T-helper 17 cell (primary cell): ENCODE measurements around the gene TMED9. TPM values are rescaled to one million over a fixed set of nuclear protein-coding genes. Genes with fewer than 3 reads are reported as not detected.
A peak's percentile ranks its signal among the peaks of the same experiment; 100 is the strongest.
"Not testable (repeated sequence)": the region's sequence is repeated elsewhere in the genome, so short reads cannot be mapped to it uniquely, and the experiment has no call there.

ENCODE experiments used
- ATAC-seq: fragments of 150-1000 bp; cut with Tn5 transposase; 2 replicates; pipeline ENCODE4 v1.10.0; 2021; ENCODE audit warnings: mild to moderate bottlenecking, moderate library complexity
- DNase-seq, 3 donors: peaks; one replicate each; pipeline versions ENCODE4 v3.0.0 to v3.0.0-alpha.2; 2020 to 2021
- H3K9me3 ChIP-seq: one replicate; pipeline ENCODE4 v1.7.0; 2013; ENCODE audit warnings: low read length, mild to moderate bottlenecking; ENCODE audit not compliant: control insufficient read depth, poor library complexity, severe bottlenecking
- H3K27ac Mint-ChIP-seq: one replicate; pipeline ENCODE4 v1.8.0; 2022; ENCODE audit warnings: mild to moderate bottlenecking, moderate library complexity, mixed read lengths
- H3K27me3 Mint-ChIP-seq: one replicate; pipeline ENCODE4 v1.8.0; 2022; ENCODE audit warnings: mixed read lengths
- H3K36me3 Mint-ChIP-seq: one replicate; pipeline ENCODE4 v1.8.0; 2022; ENCODE audit warnings: low read depth, mixed read lengths
- H3K4me1 Mint-ChIP-seq: one replicate; pipeline ENCODE4 v1.8.0; 2022; ENCODE audit warnings: mild to moderate bottlenecking, mixed read lengths
- H3K4me3 Mint-ChIP-seq: one replicate; pipeline ENCODE4 v1.8.0; 2022; ENCODE audit warnings: mild to moderate bottlenecking, moderate library complexity, mixed read lengths
- total RNA-seq, 4 donors: library from RNA in 2 of 4; stranded (reverse) in 2 of 4; gene quantifications; one replicate each; pipeline ENCODE4 v1.2.3 and lab custom pipeline; 2022 to 2026

The TMED9 gene
- total RNA-seq, 2 donors from 2014 or later: 63.3 to 69.6 TPM

- Mint-ChIP-seq H3K4me3 (no peak overlapping the region), H3K4me1 (peaks cover 28% of the 10 kb centered on the region), H3K36me3 (no peaks in the 10 kb centered on the region), H3K27ac (no peak overlapping the region), H3K27me3 (no peaks in the 10 kb centered on the region)
- no peaks in the 10 kb centered on the region for H3K9me3 ChIP-seq
- ATAC-seq: no peak
- DNase-seq: no peak
Observed at GRCh38 chr5:177557041-177557647, 34.9 kb upstream of the TMED9 start.

- H3K27ac Mint-ChIP-seq: no peak overlapping the region
- H3K27me3 Mint-ChIP-seq: no peaks in the 10 kb centered on the region
- no peaks in the 10 kb centered on the region for H3K36me3 Mint-ChIP-seq
- H3K4me3 Mint-ChIP-seq: no peak overlapping the region
- no peak for DNase-seq
- H3K9me3 ChIP-seq: no peaks in the 10 kb centered on the region
- peaks cover 22% of the 10 kb centered on the region for H3K4me1 Mint-ChIP-seq
- no peak for ATAC-seq
Observed at GRCh38 chr5:177557796-177558195, 34.2 kb upstream of the TMED9 start.

GRCh38 chr5:177559446-177559941, 32.5 kb upstream of the TMED9 start:
- H3K36me3 Mint-ChIP-seq, H3K27ac Mint-ChIP-seq, H3K9me3 ChIP-seq, ATAC-seq, H3K4me3 Mint-ChIP-seq, H3K27me3 Mint-ChIP-seq, DNase-seq: not testable (repeated sequence)
- peaks cover 13% of the 10 kb centered on the region for H3K4me1 Mint-ChIP-seq

- H3K27ac Mint-ChIP-seq: no peak overlapping the region
- H3K36me3 Mint-ChIP-seq: no peaks in the 10 kb centered on the region
- H3K27me3 Mint-ChIP-seq: peaks cover 12% of the 10 kb centered on the region
- no peak for DNase-seq
- no peak for ATAC-seq
- H3K4me3 Mint-ChIP-seq: no peak overlapping the region
- H3K9me3 ChIP-seq: no peaks in the 10 kb centered on the region
- H3K4me1 Mint-ChIP-seq: peaks cover 4% of the 10 kb centered on the region
Observed at GRCh38 chr5:177565046-177565445, 27.0 kb upstream of the TMED9 start.

- no peaks in the 10 kb centered on the region for H3K36me3 Mint-ChIP-seq
- ATAC-seq (no peak), DNase-seq (no peak)
- peaks cover 12% of the 10 kb centered on the region for H3K27me3 Mint-ChIP-seq
- H3K4me1 Mint-ChIP-seq: peaks cover 4% of the 10 kb centered on the region
- no peak overlapping the region for H3K4me3 Mint-ChIP-seq
- no peak overlapping the region for H3K27ac Mint-ChIP-seq
- no peaks in the 10 kb centered on the region for H3K9me3 ChIP-seq
Observed at GRCh38 chr5:177568326-177568725, 23.7 kb upstream of the TMED9 start.

GRCh38 chr5:177569894-177570293, 22.1 kb upstream of the TMED9 start:
- H3K4me3 Mint-ChIP-seq: no peak overlapping the region
- DNase-seq: no peak
- no peak overlapping the region for H3K27ac Mint-ChIP-seq
- H3K36me3 Mint-ChIP-seq: no peaks in the 10 kb centered on the region
- peaks cover 14% of the 10 kb centered on the region for H3K27me3 Mint-ChIP-seq
- H3K9me3 ChIP-seq: no peaks in the 10 kb centered on the region
- no peak for ATAC-seq
- H3K4me1 Mint-ChIP-seq: peaks cover 4% of the 10 kb centered on the region

GRCh38 chr5:177575488-177575887, 16.5 kb upstream of the TMED9 start:
- Mint-ChIP-seq H3K27me3 (peaks cover 4% of the 10 kb centered on the region), H3K27ac (no peak overlapping the region), H3K4me3 (no peak overlapping the region), H3K36me3 (no peaks in the 10 kb centered on the region), H3K4me1 (no peaks in the 10 kb centered on the region)
- DNase-seq: no peak
- no peak for ATAC-seq
- H3K9me3 ChIP-seq: no peaks in the 10 kb centered on the region

- Mint-ChIP-seq H3K4me1 (no peaks in the 10 kb centered on the region), H3K4me3 (no peak overlapping the region), H3K27me3 (peaks cover 4% of the 10 kb centered on the region), H3K27ac (no peak overlapping the region), H3K36me3 (no peaks in the 10 kb centered on the region)
- DNase-seq (no peak), ATAC-seq (no peak)
- H3K9me3 ChIP-seq: no peaks in the 10 kb centered on the region
Observed at GRCh38 chr5:177576169-177576568, 15.8 kb upstream of the TMED9 start.

GRCh38 chr5:177578316-177578715, 13.7 kb upstream of the TMED9 start:
- Mint-ChIP-seq H3K4me1 (no peaks in the 10 kb centered on the region), H3K36me3 (no peaks in the 10 kb centered on the region), H3K27ac (no peak overlapping the region), H3K27me3 (peaks cover 4% of the 10 kb centered on the region), H3K4me3 (no peak overlapping the region)
- DNase-seq (no peak), ATAC-seq (no peak)
- no peaks in the 10 kb centered on the region for H3K9me3 ChIP-seq

- Mint-ChIP-seq H3K4me1 (peaks cover 7% of the 10 kb centered on the region), H3K4me3 (no peak overlapping the region), H3K27me3 (peaks cover 46% of the 10 kb centered on the region), H3K36me3 (peaks cover 11% of the 10 kb centered on the region), H3K27ac (no peak overlapping the region)
- H3K9me3 ChIP-seq: no peaks in the 10 kb centered on the region
- no peak for DNase-seq
- ATAC-seq: no peak
Observed at GRCh38 chr5:177588413-177588909, 3.5 kb upstream of the TMED9 start.

GRCh38 chr5:177590406-177590805, 1.6 kb upstream of the TMED9 start:
- H3K9me3 ChIP-seq: no peaks in the 10 kb centered on the region
- peaks cover 37% of the 10 kb centered on the region for H3K27me3 Mint-ChIP-seq
- DNase-seq: no peak
- no peak overlapping the region for H3K4me3 Mint-ChIP-seq
- ATAC-seq: no peak
- peaks cover 7% of the 10 kb centered on the region for H3K4me1 Mint-ChIP-seq
- no peak overlapping the region for H3K27ac Mint-ChIP-seq
- peaks cover 9% of the 10 kb centered on the region for H3K36me3 Mint-ChIP-seq

- peaks cover 13% of the 10 kb centered on the region for H3K36me3 Mint-ChIP-seq
- ATAC-seq (no peak), DNase-seq (no peak)
- H3K27me3 Mint-ChIP-seq: peaks cover 33% of the 10 kb centered on the region
- peak overlapping the region; percentile 98 for H3K4me3 Mint-ChIP-seq
- H3K27ac Mint-ChIP-seq: peak overlapping the region; percentile 92
- no peaks in the 10 kb centered on the region for H3K9me3 ChIP-seq
- peaks cover 9% of the 10 kb centered on the region for H3K4me1 Mint-ChIP-seq
Observed at GRCh38 chr5:177591690-177592009, 353 bp upstream of the TMED9 start.

GRCh38 chr5:177592905-177593304, 902 bp downstream of the TMED9 start:
- Mint-ChIP-seq H3K4me1 (peaks cover 9% of the 10 kb centered on the region), H3K4me3 (peak overlapping the region; percentile 98), H3K27ac (peak overlapping the region; percentile 92), H3K27me3 (peaks cover 31% of the 10 kb centered on the region), H3K36me3 (peaks cover 13% of the 10 kb centered on the region)
- DNase-seq: no peak
- no peak for ATAC-seq
- H3K9me3 ChIP-seq: no peaks in the 10 kb centered on the region

GRCh38 chr5:177593511-177593910, 1.5 kb downstream of the TMED9 start:
- no peak for DNase-seq
- peak overlapping the region; percentile 29 for H3K27ac Mint-ChIP-seq

More at GRCh38 chr5:177593511-177593910, 1.5 kb downstream of the TMED9 start:
- peaks cover 11% of the 10 kb centered on the region for H3K4me1 Mint-ChIP-seq
- peak overlapping the region; percentile 50 for H3K4me3 Mint-ChIP-seq
- ATAC-seq: no peak
- H3K36me3 Mint-ChIP-seq: peaks cover 10% of the 10 kb centered on the region
- peaks cover 25% of the 10 kb centered on the region for H3K27me3 Mint-ChIP-seq
- H3K9me3 ChIP-seq: no peaks in the 10 kb centered on the region
